A549 (cell line): ENCODE results near the gene SMPD2. TPM values are rescaled to one million over a fixed set of nuclear protein-coding genes. Genes with fewer than 3 reads are reported as not detected.
A peak's percentile ranks its signal among the peaks of the same experiment; 100 is the strongest.

Experiments
- ATAC-seq, 2 experiments: fragments of 200-7000 bp in 1 of 2; fragments of >200 bp in 1 of 2; cut with Nextera tagmentation in 1 of 2; cut with Tn5 transposase in 1 of 2; 3 replicates each; pipeline versions ENCODE4 v1.8.0 to v1.9.1; 2018 to 2020; ENCODE audit warnings: mild to moderate bottlenecking in 1 of 2, moderate library complexity in 1 of 2
- CTCF ChIA-PET: fragments of 300-600 bp; sonication (Branson Sonifier 250); formaldehyde crosslinking; extraction: SDS; loops from one replicate; lab custom pipeline; 2021; ENCODE audit warnings: antibody characterized with exemption, inconsistent platforms; lab: Yijun Ruan, JAX
- POLR2A ChIA-PET: fragments of 350-600 bp; formaldehyde crosslinking; extraction: SDS; loops from one replicate; lab custom pipeline; 2021; ENCODE audit warnings: antibody characterized with exemption, inconsistent platforms; lab: Yijun Ruan, JAX
- DNase-seq, 2 experiments: peaks; one replicate each; pipeline versions ENCODE4 v3.0.0 to v3.0.0-alpha.2; 2011 to 2016; ENCODE audit warnings: low read depth in 1 of 2, low spot score in 1 of 2
- FAIRE-seq: peaks from 2 replicates; lab custom pipeline; 2011; peaks lifted over from hg19 to GRCh38; lab: Jason Lieb, UNC
- H3K27ac ChIP-seq, 2 experiments: fragments of >200 bp; sonication (Bioruptor Twin); formaldehyde crosslinking; 3 replicates each; pipeline ENCODE4 v1.5.1; 2016 to 2017
- H3K4me1 ChIP-seq: fragments of >200 bp; sonication (Bioruptor Twin); formaldehyde crosslinking; 3 replicates; pipeline ENCODE4 v1.6.1; 2016
- H3K4me2 ChIP-seq: fragments of >200 bp; sonication (Bioruptor Twin); formaldehyde crosslinking; 3 replicates; pipeline ENCODE4 v1.6.1; 2016
- H3K4me3 ChIP-seq: fragments of >200 bp; sonication (Bioruptor Twin); formaldehyde crosslinking; 3 replicates; pipeline ENCODE4 v1.5.1; 2016
- H3K9me3 ChIP-seq: fragments of >200 bp; sonication (Bioruptor Twin); formaldehyde crosslinking; 3 replicates; pipeline ENCODE4 v1.6.1; 2016
- CBX2 ChIP-seq: fragments of 200-600 bp; sonication (generic); IDR thresholded peaks from 2 replicates; pipeline ENCODE4 v1.6.1; 2016; ENCODE audit warnings: low read depth, mild to moderate bottlenecking, borderline replicate concordance
- CBX8 ChIP-seq: fragments of 200-600 bp; sonication (generic); IDR thresholded peaks from 2 replicates; pipeline ENCODE4 v1.6.1; 2016
- CHD2 ChIP-seq: fragments of 150-350 bp; IDR thresholded peaks from 2 replicates; pipeline ENCODE4 v1.6.1; 2014; ENCODE audit warnings: low read length; ENCODE audit not compliant: partially characterized antibody
- CHD4 ChIP-seq: fragments of 200-600 bp; sonication (generic); IDR thresholded peaks from 2 replicates; pipeline ENCODE4 v1.6.1; 2016; ENCODE audit warnings: antibody characterized with exemption, mild to moderate bottlenecking, borderline replicate concordance
- EHF ChIP-seq: fragments of 250-450 bp; sonication (Bioruptor Pico); IDR thresholded peaks from 2 replicates; pipeline ENCODE4 v1.5.0; 2020; ENCODE audit warnings: mild to moderate bottlenecking
- EHMT2 ChIP-seq: fragments of 200-600 bp; sonication (generic); IDR thresholded peaks from 2 replicates; pipeline ENCODE4 v1.6.1; 2016; ENCODE audit warnings: antibody characterized with exemption, low read depth, mild to moderate bottlenecking, moderate library complexity
- FOSL2 ChIP-seq, 2 experiments: fragments of 450-650 bp in 1 of 2; fragments of >200 bp in 1 of 2; sonication (Bioruptor Twin) in 1 of 2; formaldehyde crosslinking; IDR thresholded peaks; 2 replicates each; pipeline versions ENCODE4 v1.5.0 to v1.6.1; 2016 to 2020; ENCODE audit warnings: mild to moderate bottlenecking in 1 of 2, moderate library complexity in 1 of 2
- FOXS1 ChIP-seq: fragments of 250-450 bp; sonication (Bioruptor Pico); IDR thresholded peaks from 2 replicates; pipeline ENCODE4 v1.5.0; 2020; ENCODE audit warnings: mild to moderate bottlenecking, moderate library complexity
- GATA3 ChIP-seq: IDR thresholded peaks from 2 replicates; pipeline ENCODE4 v1.6.1; 2012; ENCODE audit warnings: borderline replicate concordance
- HEYL ChIP-seq: fragments of 250-450 bp; sonication (Bioruptor Pico); IDR thresholded peaks from 2 replicates; pipeline ENCODE4 v1.8.0; 2021; ENCODE audit warnings: mild to moderate bottlenecking, moderate library complexity
- HOXA7 ChIP-seq: fragments of 250-450 bp; sonication (Bioruptor Pico); IDR thresholded peaks from 2 replicates; pipeline ENCODE4 v1.5.0; 2020; ENCODE audit warnings: mild to moderate bottlenecking, moderate library complexity
- JUNB ChIP-seq: fragments of >200 bp; sonication (Bioruptor Twin); formaldehyde crosslinking; IDR thresholded peaks from 2 replicates; pipeline ENCODE4 v1.6.1; 2016
- KDM1A ChIP-seq: fragments of 200-600 bp; sonication (generic); IDR thresholded peaks from 2 replicates; pipeline ENCODE4 v1.6.1; 2016; ENCODE audit warnings: low read depth, mild to moderate bottlenecking
- KDM5A ChIP-seq: fragments of 200-600 bp; sonication (generic); IDR thresholded peaks from 2 replicates; pipeline ENCODE4 v1.6.1; 2016; ENCODE audit warnings: antibody characterized with exemption, mild to moderate bottlenecking
- PHF8 ChIP-seq: fragments of 200-600 bp; sonication (generic); IDR thresholded peaks from 2 replicates; pipeline ENCODE4 v1.6.1; 2016; ENCODE audit warnings: low read depth, mild to moderate bottlenecking, antibody characterized with exemption, moderate library complexity, borderline replicate concordance
- SMC3 ChIP-seq: fragments of >200 bp; sonication (Bioruptor Twin); formaldehyde crosslinking; IDR thresholded peaks from 3 replicates; pipeline ENCODE4 v1.6.1; 2018; ENCODE audit warnings: inconsistent platforms
- SREBF2 ChIP-seq: fragments of 450-650 bp; IDR thresholded peaks from 2 replicates; pipeline ENCODE4 v1.6.1; 2014; ENCODE audit warnings: mild to moderate bottlenecking, moderate library complexity
- TFCP2L1 ChIP-seq: fragments of 250-450 bp; sonication (Bioruptor Pico); IDR thresholded peaks from 2 replicates; pipeline ENCODE4 v1.5.0; 2021; ENCODE audit warnings: mild to moderate bottlenecking
- TP53 ChIP-seq: fragments of 250-450 bp; sonication (Bioruptor Pico); IDR thresholded peaks from 2 replicates; pipeline ENCODE4 v1.5.0; 2021; ENCODE audit warnings: mild to moderate bottlenecking, moderate library complexity
- ZC3H11A ChIP-seq: fragments of 450-650 bp; IDR thresholded peaks from 2 replicates; pipeline ENCODE4 v1.6.1; 2014; ENCODE audit warnings: antibody characterized with exemption, mild to moderate bottlenecking
- ZFP36 ChIP-seq: fragments of 450-650 bp; IDR thresholded peaks from 2 replicates; pipeline ENCODE4 v1.6.1; 2014; ENCODE audit warnings: borderline replicate concordance; ENCODE audit not compliant: partially characterized antibody
- ZNF302 ChIP-seq: fragments of 250-450 bp; sonication (Bioruptor Pico); IDR thresholded peaks from 2 replicates; pipeline ENCODE4 v1.9.0; 2021; ENCODE audit warnings: inconsistent platforms, mild to moderate bottlenecking, moderate library complexity
- WGBS: methylation state at CpG from one replicate; pipeline ENCODE4 v1.1.6; 2017; ENCODE audit errors: missing lambda C conversion rate; 5-methylcytosine and 5-hydroxymethylcytosine counted together
- polyA plus RNA-seq, 4 experiments: library from polyadenylated mRNA; depleted of rRNA in 3 of 4; stranded (reverse); fragments of >200 nt; fragmentation: RNase III in 1 of 4; extraction: RNeasy Plus Mini Kit Qiagen cat#74134 plus additional on column Dnase treatment in 1 of 4; gene quantifications; 2 replicates in 3 of 4; 3 replicates in 1 of 4; pipeline ENCODE4 v1.2.3, GENCODE V29; 2011 to 2017
- TF ChIP-seq, protein P1 (sequence below): fragments of >200 bp; sonication (Bioruptor Twin); formaldehyde crosslinking; IDR thresholded peaks from 2 replicates; pipeline ENCODE4 v1.6.1; 2016
- TF ChIP-seq, protein P2 (sequence below): IDR thresholded peaks from 2 replicates; pipeline ENCODE4 v1.6.1; 2012
- TF ChIP-seq, protein P3 (sequence below): IDR thresholded peaks from 2 replicates; pipeline ENCODE4 v1.6.1; 2012
- TF ChIP-seq, protein P4 (sequence below): fragments of 200-600 bp; sonication (generic); IDR thresholded peaks from 2 replicates; pipeline ENCODE4 v1.6.1; 2016; ENCODE audit warnings: antibody characterized with exemption, mild to moderate bottlenecking, moderate library complexity

SMPD2 gene
- polyA plus RNA-seq, 2 of the 4 experiments (the other 2 are of a cell fraction), result 9.6 to 10.0 TPM

DNA sequence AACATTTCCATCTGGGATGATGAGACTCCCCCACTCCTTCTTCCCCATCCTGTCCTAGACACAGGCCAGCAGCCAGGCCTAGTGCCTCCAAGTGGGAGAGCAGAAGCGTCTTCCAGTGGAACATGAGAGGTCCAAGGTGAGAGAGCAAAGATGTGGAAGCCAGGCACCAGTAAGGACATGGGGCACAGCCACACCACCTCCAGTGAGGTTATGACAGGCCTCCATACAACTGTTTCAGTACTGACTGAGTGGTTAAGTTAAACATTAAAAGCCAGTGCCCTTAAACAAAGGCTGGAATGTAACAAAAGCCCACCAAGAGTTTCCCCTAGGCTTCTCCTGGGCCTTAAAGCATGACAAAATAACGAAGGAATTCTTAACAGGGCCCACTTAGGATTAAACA, 37.2 kb downstream of the SMPD2 start:
- peak in 1 of 2 experiments; percentile 25; a peak in 1 of 6 replicates for ATAC-seq
- CTCF ChIA-PET, result no interaction called here
- Histone ChIP-seq H3K27ac (no peak overlapping the region), H3K4me1 (peaks cover 43% of the 10 kb centered on the region; the same call in 2 of the 3 replicates), H3K4me3 (no peak overlapping the region), H3K9me3 (no peaks in the 10 kb centered on the region), H3K4me2 (peak overlapping the region; percentile 48)
- TF ChIP-seq ZFP36 (no peak), EHF (no peak), CBX8 (no peak), HOXA7 (no peak), ZC3H11A (no peak), SREBF2 (no peak), CHD2 (no peak), EHMT2 (no peak), TP53 (CRISPR knock-in tag) (no peak), SMC3 (no peak), FOSL2 (IDR thresholded peaks at IDR 0.05) (no peak), FOSL2 (CRISPR knock-in tag; IDR thresholded peaks at IDR 0.05) (no peak)
- TF ChIP-seq, protein P1, sequence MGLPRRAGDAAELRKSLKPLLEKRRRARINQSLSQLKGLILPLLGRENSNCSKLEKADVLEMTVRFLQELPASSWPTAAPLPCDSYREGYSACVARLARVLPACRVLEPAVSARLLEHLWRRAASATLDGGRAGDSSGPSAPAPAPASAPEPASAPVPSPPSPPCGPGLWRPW, result no peak
- TF ChIP-seq, protein P2, sequence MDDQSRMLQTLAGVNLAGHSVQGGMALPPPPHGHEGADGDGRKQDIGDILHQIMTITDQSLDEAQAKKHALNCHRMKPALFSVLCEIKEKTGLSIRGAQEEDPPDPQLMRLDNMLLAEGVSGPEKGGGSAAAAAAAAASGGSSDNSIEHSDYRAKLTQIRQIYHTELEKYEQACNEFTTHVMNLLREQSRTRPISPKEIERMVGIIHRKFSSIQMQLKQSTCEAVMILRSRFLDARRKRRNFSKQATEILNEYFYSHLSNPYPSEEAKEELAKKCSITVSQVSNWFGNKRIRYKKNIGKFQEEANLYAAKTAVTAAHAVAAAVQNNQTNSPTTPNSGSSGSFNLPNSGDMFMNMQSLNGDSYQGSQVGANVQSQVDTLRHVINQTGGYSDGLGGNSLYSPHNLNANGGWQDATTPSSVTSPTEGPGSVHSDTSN, result no peak
- POLR2A ChIA-PET, result no interaction called here
- 63% methylated on average over 2 of the region's 2 CpGs for WGBS
- DNase-seq, result no peak
- no peak for FAIRE-seq

DNA sequence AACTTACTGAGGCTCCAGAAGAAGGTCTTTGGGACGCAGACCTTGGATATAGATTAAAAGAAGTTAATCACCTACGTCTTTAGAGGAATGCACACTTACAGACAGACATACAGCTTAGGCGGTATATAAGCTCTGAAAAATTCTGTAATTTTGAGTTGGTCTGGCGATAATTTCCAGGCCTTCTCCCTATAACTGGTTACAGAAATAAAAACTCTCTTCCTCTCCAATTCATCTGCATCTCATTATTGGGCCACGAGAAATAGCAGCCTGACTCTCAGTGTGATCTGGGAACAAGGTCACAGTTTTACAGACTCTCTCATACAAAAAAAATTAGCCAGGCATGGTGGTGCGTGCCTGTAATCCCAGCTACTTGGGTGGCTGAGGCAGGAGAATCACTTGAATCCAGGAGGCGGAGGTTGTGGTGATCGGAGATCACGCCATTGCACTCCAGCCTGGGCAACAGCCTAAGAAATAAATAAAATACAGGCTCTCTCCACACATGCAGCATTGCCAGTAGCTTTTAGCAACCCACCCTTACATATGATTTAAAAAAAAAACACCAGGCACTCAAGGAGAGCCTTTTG, 37.8 kb downstream of the SMPD2 start:
- WGBS, result 88% methylated on average over 9 of the region's 9 CpGs
- no peak for DNase-seq
- CTCF ChIA-PET, result interaction anchor here (0.7 to 0.8 kb wide), 2 partner anchors 15 to 709 kb away, joined by 4 to 5 read pairs; no protein-coding TSS in a partner anchor
- H3K4me2 ChIP-seq, result peak overlapping the region; percentile 48
- no peak for FAIRE-seq
- no peaks in the 10 kb centered on the region for H3K9me3 ChIP-seq
- no peak for ATAC-seq
- H3K4me1 ChIP-seq, result peaks cover 43% of the 10 kb centered on the region; the same call in 2 of the 3 replicates
- TF ChIP-seq FOXS1 (CRISPR knock-in tag) (no peak), EHF (no peak), GATA3 (no peak), CBX2 (no peak), KDM1A (no peak), ZNF302 (CRISPR knock-in tag) (no peak), TFCP2L1 (CRISPR knock-in tag) (no peak), SMC3 (no peak), KDM5A (no peak)
- TF ChIP-seq, protein P1, result no peak
- TF ChIP-seq, protein P3, sequence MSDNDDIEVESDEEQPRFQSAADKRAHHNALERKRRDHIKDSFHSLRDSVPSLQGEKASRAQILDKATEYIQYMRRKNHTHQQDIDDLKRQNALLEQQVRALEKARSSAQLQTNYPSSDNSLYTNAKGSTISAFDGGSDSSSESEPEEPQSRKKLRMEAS, result no peak
- TF ChIP-seq, all 56 proteins: peak for 0
- POLR2A ChIA-PET, result no interaction called here
- Histone ChIP-seq H3K4me3 (no peak overlapping the region), H3K27ac (no peak overlapping the region)

DNA sequence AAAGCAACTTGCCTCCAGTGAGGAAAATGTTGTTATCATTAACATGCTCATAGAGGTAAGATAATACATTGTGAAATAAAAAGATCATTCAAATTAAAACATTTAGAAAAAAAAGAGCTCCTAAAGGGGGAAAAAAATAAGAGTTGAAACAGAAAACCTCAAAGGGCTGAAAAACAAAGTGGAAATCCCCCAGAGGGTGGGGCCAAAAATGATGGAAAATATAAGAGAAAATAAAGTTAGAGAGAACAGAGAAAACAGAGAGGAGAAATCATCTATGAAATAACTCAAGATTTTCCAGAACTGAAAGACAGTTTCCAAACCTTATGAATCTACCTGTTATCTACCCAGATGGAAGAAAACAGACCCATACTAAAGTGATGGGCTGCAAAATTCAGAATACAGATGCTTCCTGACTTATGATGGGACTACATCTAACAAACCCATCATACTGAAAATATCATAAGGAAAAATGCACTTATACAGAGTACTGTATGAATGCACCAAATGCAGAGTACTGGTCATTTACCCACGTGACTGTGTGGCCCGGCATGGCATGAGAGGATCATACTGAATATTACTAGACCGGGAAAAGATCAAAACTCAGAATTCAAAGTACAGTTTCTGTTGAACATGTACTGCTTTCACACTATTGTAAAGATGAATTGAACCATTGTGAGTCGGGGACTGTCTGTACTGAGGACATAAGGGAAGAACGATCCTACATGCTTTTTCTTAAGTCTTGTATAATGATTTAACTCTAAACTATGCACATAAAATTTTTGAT, 38.5 kb downstream of the SMPD2 start:
- DNase-seq (no peak), FAIRE-seq (no peak), ATAC-seq (no peak)
- Histone ChIP-seq H3K4me1 (peaks cover 43% of the 10 kb centered on the region; the same call in 2 of the 3 replicates), H3K27ac (no peak overlapping the region), H3K4me2 (peak overlapping the region; percentile 48), H3K4me3 (no peak overlapping the region), H3K9me3 (no peaks in the 10 kb centered on the region)
- CTCF ChIA-PET, result interaction anchor here (0.7 to 0.8 kb wide), 2 partner anchors 15 to 708 kb away, joined by 4 to 5 read pairs; no protein-coding TSS in a partner anchor
- 82% methylated on average over 5 of the region's 5 CpGs for WGBS
- POLR2A ChIA-PET, result interaction anchor here (0.7 kb wide), 1 partner anchor 212 kb away, joined by 6 read pairs; the partner anchor contains the start of genes AK9 and FIG4
- TF ChIP-seq PHF8 (no peak), JUNB (no peak), ZFP36 (no peak), ZNF302 (CRISPR knock-in tag) (no peak), CHD4 (no peak), SMC3 (no peak), HEYL (CRISPR knock-in tag) (no peak)
- TF ChIP-seq, protein P4, sequence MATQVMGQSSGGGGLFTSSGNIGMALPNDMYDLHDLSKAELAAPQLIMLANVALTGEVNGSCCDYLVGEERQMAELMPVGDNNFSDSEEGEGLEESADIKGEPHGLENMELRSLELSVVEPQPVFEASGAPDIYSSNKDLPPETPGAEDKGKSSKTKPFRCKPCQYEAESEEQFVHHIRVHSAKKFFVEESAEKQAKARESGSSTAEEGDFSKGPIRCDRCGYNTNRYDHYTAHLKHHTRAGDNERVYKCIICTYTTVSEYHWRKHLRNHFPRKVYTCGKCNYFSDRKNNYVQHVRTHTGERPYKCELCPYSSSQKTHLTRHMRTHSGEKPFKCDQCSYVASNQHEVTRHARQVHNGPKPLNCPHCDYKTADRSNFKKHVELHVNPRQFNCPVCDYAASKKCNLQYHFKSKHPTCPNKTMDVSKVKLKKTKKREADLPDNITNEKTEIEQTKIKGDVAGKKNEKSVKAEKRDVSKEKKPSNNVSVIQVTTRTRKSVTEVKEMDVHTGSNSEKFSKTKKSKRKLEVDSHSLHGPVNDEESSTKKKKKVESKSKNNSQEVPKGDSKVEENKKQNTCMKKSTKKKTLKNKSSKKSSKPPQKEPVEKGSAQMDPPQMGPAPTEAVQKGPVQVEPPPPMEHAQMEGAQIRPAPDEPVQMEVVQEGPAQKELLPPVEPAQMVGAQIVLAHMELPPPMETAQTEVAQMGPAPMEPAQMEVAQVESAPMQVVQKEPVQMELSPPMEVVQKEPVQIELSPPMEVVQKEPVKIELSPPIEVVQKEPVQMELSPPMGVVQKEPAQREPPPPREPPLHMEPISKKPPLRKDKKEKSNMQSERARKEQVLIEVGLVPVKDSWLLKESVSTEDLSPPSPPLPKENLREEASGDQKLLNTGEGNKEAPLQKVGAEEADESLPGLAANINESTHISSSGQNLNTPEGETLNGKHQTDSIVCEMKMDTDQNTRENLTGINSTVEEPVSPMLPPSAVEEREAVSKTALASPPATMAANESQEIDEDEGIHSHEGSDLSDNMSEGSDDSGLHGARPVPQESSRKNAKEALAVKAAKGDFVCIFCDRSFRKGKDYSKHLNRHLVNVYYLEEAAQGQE, result no peak
